ENCODE data around the gene RASD1.
"Not testable (repeated sequence)": the region's sequence is repeated elsewhere in the genome, so short reads cannot be mapped to it uniquely, and the experiment has no call there.

RASD1 gene

GRCh38 chr17:17455173-17455572, 41.0 kb downstream of the RASD1 start:
- Histone ChIP-seq H3K9me3 (ENCODE audit: control insufficient read depth, insufficient read depth, low read length) (peaks cover 5% of the 10 kb centered on the region; the same call in 1 of the 2 replicates), H3K27ac (ENCODE audit: low read depth, low read length) (no peak overlapping the region)
- TF ChIP-seq CTCF (IDR thresholded peaks at IDR 0.05; ENCODE audit: low read depth, low read length, poor library complexity, severe bottlenecking), result no peak
- TF ChIP-seq EZH2phosphoT487 (IDR thresholded peaks at IDR 0.05; ENCODE audit: borderline replicate concordance, low read length), result no peak

GRCh38 chr17:17454700-17455099, 41.5 kb downstream of the RASD1 start:
- H3K9me2 ChIP-seq (replicated peaks; ENCODE audit: control insufficient read depth, low read length); H3K27me3 ChIP-seq (ENCODE audit: control insufficient read depth, low read length); H3K4me1 ChIP-seq (ENCODE audit: control insufficient read depth, low read length); H3K4me3 ChIP-seq (ENCODE audit: low read length); H3K4me2 ChIP-seq (ENCODE audit: low read length); H3K79me2 ChIP-seq (ENCODE audit: control insufficient read depth, low read length); H3F3A ChIP-seq (ENCODE audit: control insufficient read depth, insufficient read depth); H3K9me3 ChIP-seq (ENCODE audit: control insufficient read depth, insufficient read depth, low read length); H3K36me3 ChIP-seq (ENCODE audit: control insufficient read depth, low read length); H3K27ac ChIP-seq (ENCODE audit: low read depth, low read length); H4K20me1 ChIP-seq (ENCODE audit: control insufficient read depth, insufficient read depth, low read depth, low read length): not testable (repeated sequence)

More at GRCh38 chr17:17455173-17455572, 41.0 kb downstream of the RASD1 start:
- Histone ChIP-seq H3K79me2 (ENCODE audit: control insufficient read depth, low read length) (no peaks in the 10 kb centered on the region), H3K27me3 (ENCODE audit: control insufficient read depth, low read length) (peaks cover 9% of the 10 kb centered on the region), H3K9me2 (replicated peaks; ENCODE audit: control insufficient read depth, low read length) (no peaks in the 10 kb centered on the region), H3F3A (ENCODE audit: control insufficient read depth, insufficient read depth) (no peaks in the 10 kb centered on the region), H4K20me1 (ENCODE audit: control insufficient read depth, insufficient read depth, low read depth, low read length) (no peaks in the 10 kb centered on the region), H3K4me3 (ENCODE audit: low read length) (no peak overlapping the region), H3K36me3 (ENCODE audit: control insufficient read depth, low read length) (no peaks in the 10 kb centered on the region), H3K4me2 (ENCODE audit: low read length) (no peak overlapping the region), H3K4me1 (ENCODE audit: control insufficient read depth, low read length) (no peaks in the 10 kb centered on the region)

GRCh38 chr17:17454276-17454675, 41.9 kb downstream of the RASD1 start:
- H3K27me3 ChIP-seq (ENCODE audit: control insufficient read depth, low read length), result peaks cover 9% of the 10 kb centered on the region
- H3K4me2 ChIP-seq (ENCODE audit: low read length), result no peak overlapping the region
- no peaks in the 10 kb centered on the region for H3K9me2 ChIP-seq (replicated peaks; ENCODE audit: control insufficient read depth, low read length)
- no peaks in the 10 kb centered on the region for H3K9me3 ChIP-seq (ENCODE audit: control insufficient read depth, insufficient read depth, low read length)
- no peaks in the 10 kb centered on the region for H3K4me1 ChIP-seq (ENCODE audit: control insufficient read depth, low read length)
- no peaks in the 10 kb centered on the region for H3F3A ChIP-seq (ENCODE audit: control insufficient read depth, insufficient read depth)
- no peak for TF ChIP-seq CTCF (IDR thresholded peaks at IDR 0.05; ENCODE audit: low read depth, low read length, poor library complexity, severe bottlenecking)
- no peak for TF ChIP-seq EZH2phosphoT487 (IDR thresholded peaks at IDR 0.05; ENCODE audit: borderline replicate concordance, low read length)
- no peaks in the 10 kb centered on the region for H3K36me3 ChIP-seq (ENCODE audit: control insufficient read depth, low read length)
- no peak overlapping the region for H3K27ac ChIP-seq (ENCODE audit: low read depth, low read length)
- no peaks in the 10 kb centered on the region for H4K20me1 ChIP-seq (ENCODE audit: control insufficient read depth, insufficient read depth, low read depth, low read length)
- H3K4me3 ChIP-seq (ENCODE audit: low read length), result no peak overlapping the region
- H3K79me2 ChIP-seq (ENCODE audit: control insufficient read depth, low read length), result no peaks in the 10 kb centered on the region

- Histone ChIP-seq H3K79me2 (ENCODE audit: control insufficient read depth, low read length) (no peaks in the 10 kb centered on the region), H3K9me2 (replicated peaks; ENCODE audit: control insufficient read depth, low read length) (no peaks in the 10 kb centered on the region), H3K27ac (ENCODE audit: low read depth, low read length) (no peak overlapping the region), H4K20me1 (ENCODE audit: control insufficient read depth, insufficient read depth, low read depth, low read length) (no peaks in the 10 kb centered on the region), H3K36me3 (ENCODE audit: control insufficient read depth, low read length) (no peaks in the 10 kb centered on the region), H3K9me3 (ENCODE audit: control insufficient read depth, insufficient read depth, low read length) (no peaks in the 10 kb centered on the region), H3K4me3 (ENCODE audit: low read length) (no peak overlapping the region), H3F3A (ENCODE audit: control insufficient read depth, insufficient read depth) (no peaks in the 10 kb centered on the region), H3K4me1 (ENCODE audit: control insufficient read depth, low read length) (no peaks in the 10 kb centered on the region), H3K27me3 (ENCODE audit: control insufficient read depth, low read length) (peaks cover 10% of the 10 kb centered on the region), H3K4me2 (ENCODE audit: low read length) (no peak overlapping the region)
- no peak for TF ChIP-seq EZH2phosphoT487 (IDR thresholded peaks at IDR 0.05; ENCODE audit: borderline replicate concordance, low read length)
- no peak for TF ChIP-seq CTCF (IDR thresholded peaks at IDR 0.05; ENCODE audit: low read depth, low read length, poor library complexity, severe bottlenecking)
Observed at GRCh38 chr17:17453088-17453487, 43.1 kb downstream of the RASD1 start.
